Skeletal muscle tissue (tissue), 4 donors: ENCODE measurements around the gene RIMS4. TPM values are rescaled to one million over a fixed set of nuclear protein-coding genes. Genes with fewer than 3 reads are reported as not detected.

Source experiments
- H3K27ac ChIP-seq: one replicate; pipeline ENCODE4 v1.7.0; 2013; ENCODE audit warnings: mild to moderate bottlenecking, low read depth, low read length, inconsistent platforms
- H3K27me3 ChIP-seq, 3 donors: one replicate each; pipeline ENCODE4 v1.7.0; 2013; ENCODE audit warnings: low read length in 3 of 3; ENCODE audit not compliant: control insufficient read depth in 3 of 3, insufficient read depth in 3 of 3
- H3K36me3 ChIP-seq, 3 donors: one replicate each; pipeline ENCODE4 v1.7.0; 2013; ENCODE audit warnings: low read length in 3 of 3; ENCODE audit not compliant: control insufficient read depth in 3 of 3, insufficient read depth in 3 of 3
- H3K4me1 ChIP-seq, 3 donors: one replicate each; pipeline ENCODE4 v1.7.0; 2013; ENCODE audit warnings: low read length in 3 of 3, mild to moderate bottlenecking in 3 of 3; ENCODE audit not compliant: control insufficient read depth in 3 of 3, insufficient read depth in 3 of 3
- H3K4me3 ChIP-seq, 3 donors: one replicate each; pipeline ENCODE4 v1.7.0; 2013; ENCODE audit warnings: low read length in 3 of 3
- H3K9ac ChIP-seq, 3 donors: one replicate each; pipeline ENCODE4 v1.7.0; 2013; ENCODE audit warnings: low read length in 3 of 3, mild to moderate bottlenecking in 3 of 3, moderate library complexity in 2 of 3, low read depth in 1 of 3
- H3K9me3 ChIP-seq, 3 donors: one replicate each; pipeline ENCODE4 v1.7.0; 2013; ENCODE audit warnings: low read length in 3 of 3; ENCODE audit not compliant: control insufficient read depth in 3 of 3
- total RNA-seq: library from RNA; depleted of rRNA; stranded (reverse); fragments of >200 nt; gene quantifications from one replicate; pipeline ENCODE4 v1.2.3, GENCODE V29; 2014
- donor health status: Osteomylitis.

Gene RIMS4
- total RNA-seq, 1 donor from 2014 or later = 3.1 TPM

DNA sequence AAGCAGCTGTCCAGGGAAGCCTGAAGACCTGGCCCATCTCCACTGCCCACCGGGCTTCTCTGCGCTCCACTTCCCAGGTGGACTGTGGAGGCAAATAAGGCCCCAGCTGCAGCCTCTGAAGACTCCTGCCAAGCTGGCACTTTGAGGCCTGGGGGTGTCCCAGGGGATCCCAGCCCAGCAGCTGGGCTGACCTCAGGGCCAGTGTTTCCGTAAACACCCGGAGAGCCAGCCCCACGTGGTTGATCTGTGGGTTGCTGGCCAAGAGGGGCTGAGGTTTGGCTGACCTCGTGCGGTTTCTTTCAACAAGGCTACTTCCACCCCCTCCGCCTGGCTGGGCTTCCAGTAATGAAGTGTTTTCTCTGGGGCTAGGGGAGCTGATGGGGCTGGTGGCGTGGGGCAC lies 107.6 kb downstream of the RIMS4 start:
- H3K4me1 ChIP-seq = peaks cover 44 to 58% (median 55%) of the 10 kb centered on the region in 3 donors
- H3K27ac ChIP-seq = peak overlapping the region; percentile 87
- H3K36me3 ChIP-seq = no peaks in the 10 kb centered on the region
- H3K4me3 ChIP-seq = peak overlapping the region in 1 of 3 donors; percentile 49
- H3K27me3 ChIP-seq = no peaks in the 10 kb centered on the region
- H3K9me3 ChIP-seq = no peaks in the 10 kb centered on the region
- H3K9ac ChIP-seq = peak overlapping the region in 2 of 3 donors; percentile 20 to 40

- no peak overlapping the region for H3K4me3 ChIP-seq
- H3K36me3 ChIP-seq = no peaks in the 10 kb centered on the region
- H3K9me3 ChIP-seq = no peaks in the 10 kb centered on the region
- no peaks in the 10 kb centered on the region for H3K27me3 ChIP-seq
- H3K4me1 ChIP-seq = peaks cover 44 to 57% (median 55%) of the 10 kb centered on the region in 3 donors
- no peak overlapping the region for H3K9ac ChIP-seq
- H3K27ac ChIP-seq = no peak overlapping the region
These were observed 108.5 kb downstream of the RIMS4 start for GRCh38 chr20:44701858-44702256.

Other genes starting within 250 kb of the RIMS4 start
- gene PKIG, start 228.0 kb downstream of the RIMS4 start, total RNA-seq = 37.1 TPM
- gene ADA, start 158.8 kb downstream of the RIMS4 start, total RNA-seq = 3.7 TPM
- gene CCN5, start 95.2 kb downstream of the RIMS4 start, total RNA-seq = not detected
- gene KCNK15, start 64.7 kb downstream of the RIMS4 start, total RNA-seq = under 0.01 TPM
- 51.7 TPM for gene YWHAB, start 75.2 kb upstream of the RIMS4 start, total RNA-seq
- gene PABPC1L, start 99.5 kb upstream of the RIMS4 start, total RNA-seq = 1.0 TPM
- gene TOMM34, start 149.9 kb upstream of the RIMS4 start, total RNA-seq = 4.2 TPM
- gene STK4, start 156.0 kb upstream of the RIMS4 start, total RNA-seq = 17.7 TPM